Cardiac fibroblast (primary cell): ENCODE measurements around the gene C17orf100.
"Not testable (repeated sequence)": the region's sequence is repeated elsewhere in the genome, so short reads cannot be mapped to it uniquely, and the experiment has no call there.

Source experiments
- DNase-seq, 2 donors: peaks; one replicate each; pipeline versions ENCODE4 v3.0.0 to v3.0.0-alpha.2; 2010; ENCODE audit warnings: low read depth in 2 of 2
- H3K4me3 ChIP-seq, 2 donors: replicated peaks in 1 of 2; 1 replicate in 1 of 2; 2 replicates in 1 of 2; pipeline ENCODE4 v1.5.1; 2011; ENCODE audit warnings: low read depth in 2 of 2, low read length in 2 of 2, mild to moderate bottlenecking in 2 of 2, moderate library complexity in 1 of 2
- CTCF ChIP-seq: IDR thresholded peaks from one replicate; pipeline ENCODE4 v1.5.1; 2011; ENCODE audit warnings: low read depth, mild to moderate bottlenecking, low read length, inconsistent platforms

C17orf100 gene

DNA sequence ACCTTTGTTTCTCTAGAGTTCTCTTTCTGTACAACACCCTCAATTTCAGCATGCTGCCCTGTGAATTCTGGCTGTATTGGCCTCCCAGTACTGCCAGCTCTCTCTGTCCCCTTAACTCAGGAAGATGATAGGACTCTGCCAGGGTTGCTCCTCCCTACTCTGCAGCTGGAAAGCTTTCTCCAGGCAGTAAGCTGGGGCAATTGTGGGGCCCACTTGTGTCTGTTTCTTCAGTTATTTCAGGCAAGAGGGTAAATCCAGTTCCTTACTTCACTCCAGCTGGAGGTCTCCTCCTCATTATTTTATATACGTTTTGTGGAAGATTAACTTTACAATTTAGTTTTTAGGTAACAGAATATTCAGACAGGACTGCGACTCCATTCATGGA lies 9.9 kb downstream of the C17orf100 start:
- TF ChIP-seq CTCF, result no peak
- H3K4me3 ChIP-seq, result no peak overlapping the region
- no peak for DNase-seq

- not testable (repeated sequence) for DNase-seq, H3K4me3 ChIP-seq
These were observed 11.6 kb downstream of the C17orf100 start for GRCh38 chr17:6663200-6663599.

DNA sequence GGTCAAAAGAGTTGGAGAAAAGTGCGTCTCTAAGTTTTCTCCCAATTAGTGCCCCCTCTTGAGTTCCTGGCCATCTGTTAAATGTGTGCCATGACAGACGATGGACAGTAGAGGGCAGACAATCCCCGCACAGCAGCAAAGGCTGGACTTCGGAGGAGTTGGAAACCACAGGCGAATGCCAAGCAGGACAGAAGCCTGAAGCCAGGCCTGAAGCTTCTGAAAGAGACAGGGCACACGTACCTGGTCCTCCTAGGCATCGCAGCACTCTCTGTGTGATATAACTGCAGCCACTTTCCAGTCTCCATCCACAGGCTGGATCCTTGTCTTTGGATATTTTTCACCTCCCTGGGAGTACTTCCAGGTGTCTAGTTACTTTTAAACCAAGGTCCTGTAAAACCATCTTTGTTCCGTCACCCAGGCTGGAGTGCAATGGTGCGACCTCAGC lies 14.5 kb downstream of the C17orf100 start:
- peak; percentile 86 to 90 for DNase-seq
- peak; percentile 92 for TF ChIP-seq CTCF

GRCh38 chr17:6666557-6666956 lies 15.0 kb downstream of the C17orf100 start:
- no peak overlapping the region for H3K4me3 ChIP-seq
- no peak for DNase-seq
- TF ChIP-seq CTCF, result no peak

More for the DNA sequence above, 14.5 kb downstream of the C17orf100 start:
- H3K4me3 ChIP-seq, result no peak overlapping the region

- no peak overlapping the region for H3K4me3 ChIP-seq
- no peak for TF ChIP-seq CTCF
- no peak for DNase-seq
These were observed 16.0 kb downstream of the C17orf100 start for GRCh38 chr17:6667516-6667915.

DNA sequence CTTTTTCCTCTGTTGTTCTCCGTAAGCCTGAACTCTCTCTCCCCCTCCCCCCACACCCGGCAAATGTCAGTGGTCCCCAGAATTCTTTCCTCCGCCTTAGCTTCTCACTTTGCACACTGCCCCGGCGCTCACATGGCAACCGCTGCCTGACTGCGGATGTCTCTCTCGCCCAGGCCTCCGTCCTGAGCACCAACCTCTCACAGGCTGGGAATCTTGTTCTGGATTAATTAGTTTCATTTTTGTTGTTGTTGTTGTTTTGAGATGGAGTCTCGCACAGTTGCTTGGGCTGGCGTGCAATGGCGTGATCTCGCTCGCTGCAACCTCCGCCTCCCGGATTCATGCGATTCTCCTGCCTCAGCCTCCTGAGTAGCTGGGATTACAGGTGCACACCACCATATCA lies 16.7 kb downstream of the C17orf100 start:
- no peak for DNase-seq
- TF ChIP-seq CTCF, result no peak
- H3K4me3 ChIP-seq, result no peak overlapping the region

DNA sequence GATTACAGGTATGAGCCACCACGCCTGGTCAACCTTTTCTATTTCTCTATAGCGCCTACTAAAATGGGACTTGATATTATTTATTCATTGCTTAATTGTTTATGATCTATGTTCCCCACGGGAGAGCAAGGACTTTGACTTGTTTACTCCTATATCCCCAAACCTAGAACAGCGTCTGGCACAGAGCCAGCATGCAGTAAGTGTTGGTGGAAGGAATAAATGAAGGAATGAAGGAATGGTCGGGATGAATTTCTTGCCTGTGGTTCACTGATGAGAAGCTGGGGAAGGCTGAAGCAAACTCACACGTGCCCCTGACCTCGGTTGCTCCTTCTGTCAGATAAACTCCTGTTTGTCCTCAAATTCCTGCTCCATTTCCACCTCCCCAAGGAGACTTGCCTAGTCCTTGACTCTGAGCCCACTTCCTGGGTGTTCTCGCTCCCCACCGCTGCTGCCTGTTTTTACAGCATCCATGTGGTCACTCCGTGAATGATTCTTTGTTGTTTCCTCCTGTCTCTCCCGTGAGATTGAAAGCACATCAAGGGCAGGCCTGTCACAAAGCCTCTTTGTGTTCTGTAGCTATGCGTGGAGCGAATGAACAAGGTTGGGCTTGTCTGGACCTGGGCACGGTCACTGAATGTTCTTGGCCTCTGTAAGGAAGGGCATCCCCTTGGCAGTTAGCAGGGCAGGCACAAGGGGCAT lies 17.3 kb downstream of the C17orf100 start:
- TF ChIP-seq CTCF, result no peak
- no peak overlapping the region for H3K4me3 ChIP-seq

More for the DNA sequence above, 17.3 kb downstream of the C17orf100 start:
- DNase-seq, result no peak
